HepG2 (cell line): ENCODE data around the gene B4GALT1. TPM values are rescaled to one million over a fixed set of nuclear protein-coding genes. Genes with fewer than 3 reads are reported as not detected.

ENCODE experiments used
- ATAC-seq: fragments of 200-7000 bp; cut with Tn5 transposase; 3 replicates; pipeline ENCODE4 v1.9.1; 2020; ENCODE audit warnings: mild to moderate bottlenecking, moderate library complexity
- BruUV-seq: library from RNA; stranded (reverse); fragments of 400-500 nt; replicated peaks from 2 replicates; lab custom pipeline; 2021; lab: Mats Ljungman, UMichigan
- CTCF ChIA-PET: fragments of 300-600 bp; formaldehyde crosslinking; extraction: SDS; loops from one replicate; lab custom pipeline; 2021; ENCODE audit warnings: low total read pairs, inconsistent platforms, low intra/inter-chr PET ratio; lab: Yijun Ruan, JAX
- POLR2A ChIA-PET: fragments of 350-600 bp; sonication (Branson Sonifier 250); formaldehyde crosslinking; loops from one replicate; lab custom pipeline; 2020; ENCODE audit warnings: antibody characterized with exemption, inconsistent platforms; lab: Yijun Ruan, JAX
- DNase-seq: peaks from one replicate; pipeline ENCODE4 v3.0.0-alpha.2; 2015; ENCODE audit warnings: low spot score
- FAIRE-seq: peaks from 3 replicates; lab custom pipeline; 2011; peaks lifted over from hg19 to GRCh38; lab: Jason Lieb, UNC
- H2AFZ ChIP-seq: one replicate; pipeline ENCODE4 v1.6.1; 2011; ENCODE audit warnings: low read length, inconsistent platforms
- H3K27ac ChIP-seq: fragments of 300-600 bp; 3 replicates; pipeline ENCODE4 v1.8.0; 2011; ENCODE audit warnings: mixed run types, mild to moderate bottlenecking, mixed read lengths, low read length, inconsistent platforms; ENCODE audit not compliant: insufficient read depth; ENCODE audit errors: extremely low read length
- H3K27me3 ChIP-seq, 2 experiments: fragments of 200-600 bp in 1 of 2; 2 replicates in 1 of 2; 3 replicates in 1 of 2; pipeline versions ENCODE4 v1.6.0 to v1.8.0; 2011; ENCODE audit warnings: low read length in 2 of 2, mild to moderate bottlenecking in 2 of 2, moderate library complexity in 2 of 2, inconsistent platforms in 1 of 2; ENCODE audit not compliant: insufficient read depth in 2 of 2, control insufficient read depth in 1 of 2
- H3K36me3 ChIP-seq, 2 experiments: fragments of 200-600 bp in 1 of 2; replicated peaks in 1 of 2; 2 replicates in 1 of 2; 3 replicates in 1 of 2; pipeline versions ENCODE4 v1.5.1 to v1.8.0; 2011; ENCODE audit warnings: low read length in 2 of 2, inconsistent platforms in 1 of 2; ENCODE audit not compliant: insufficient read depth in 2 of 2, control insufficient read depth in 1 of 2
- H3K4me1 ChIP-seq: 2 replicates; pipeline ENCODE4 v1.5.1; 2012; ENCODE audit warnings: low read length, inconsistent platforms; ENCODE audit not compliant: insufficient read depth
- H3K4me2 ChIP-seq: 2 replicates; pipeline ENCODE4 v1.6.0; 2011; ENCODE audit warnings: low read depth, low read length, inconsistent platforms
- H3K4me3 ChIP-seq, 3 experiments: fragments of 200-600 bp in 1 of 3; sonication (generic), shearing (Covaris generic) in 1 of 3; replicated peaks in 1 of 3; 2 replicates each; pipeline ENCODE4 v1.5.1; 2011 to 2016; ENCODE audit warnings: low read length in 3 of 3, inconsistent platforms in 2 of 3, low read depth in 2 of 3, mild to moderate bottlenecking in 2 of 3, control low read depth in 1 of 3, mixed read lengths in 1 of 3; ENCODE audit not compliant: insufficient read depth in 1 of 3
- H3K79me2 ChIP-seq: one replicate; pipeline ENCODE4 v1.6.1; 2011; ENCODE audit warnings: low read length, inconsistent platforms; ENCODE audit not compliant: insufficient read depth
- H3K9ac ChIP-seq: 2 replicates; pipeline ENCODE4 v1.6.0; 2011; ENCODE audit warnings: mild to moderate bottlenecking, low read depth, low read length, inconsistent platforms; ENCODE audit not compliant: insufficient read depth
- H3K9me3 ChIP-seq: 2 replicates; pipeline ENCODE4 v1.5.1; 2012; ENCODE audit warnings: mild to moderate bottlenecking, low read length
- H4K20me1 ChIP-seq: 2 replicates; pipeline ENCODE4 v1.6.0; 2011; ENCODE audit warnings: inconsistent platforms, mild to moderate bottlenecking, low read length, moderate library complexity; ENCODE audit not compliant: insufficient read depth
- FOXA1 ChIP-seq, 2 experiments: fragments of 450-650 bp in 1 of 2; sonication (generic) in 1 of 2; formaldehyde crosslinking in 1 of 2; IDR thresholded peaks; 2 replicates each; pipeline versions ENCODE4 v1.4.0 to v1.6.1; 2016 to 2020; ENCODE audit warnings: missing genetic modification reagents in 1 of 2
- FOXA3 ChIP-seq: IDR thresholded peaks from 2 replicates; pipeline ENCODE4 v1.6.1; 2016; ENCODE audit warnings: missing genetic modification reagents, missing compliant biosample characterization
- GATAD2A ChIP-seq: IDR thresholded peaks from 2 replicates; pipeline ENCODE4 v1.6.1; 2016
- ISL2 ChIP-seq: sonication (generic); formaldehyde crosslinking; IDR thresholded peaks from 2 replicates; pipeline ENCODE4 v1.5.0; 2020; ENCODE audit warnings: missing genetic modification reagents
- NR2F6 ChIP-seq, 2 experiments: IDR thresholded peaks; 2 replicates each; pipeline ENCODE4 v1.6.1; 2016; ENCODE audit warnings: antibody characterized with exemption in 1 of 2, mild to moderate bottlenecking in 1 of 2
- RARA ChIP-seq: IDR thresholded peaks from 2 replicates; pipeline ENCODE4 v1.6.1; 2016; ENCODE audit warnings: missing genetic modification reagents, missing compliant biosample characterization
- SOX13 ChIP-seq, 3 experiments: fragments of 450-650 bp in 1 of 3; sonication (generic) in 1 of 3; formaldehyde crosslinking in 1 of 3; IDR thresholded peaks in 2 of 3; conservative IDR thresholded peaks in 1 of 3; 2 replicates each; pipeline versions ENCODE4 v1.5.0 to v1.6.1; 2016 to 2020; ENCODE audit warnings: antibody characterized with exemption in 1 of 3, mild to moderate bottlenecking in 1 of 3, missing compliant biosample characterization in 1 of 3, missing genetic modification reagents in 1 of 3, moderate library complexity in 1 of 3
- THAP9 ChIP-seq: sonication (generic); formaldehyde crosslinking; IDR thresholded peaks from 2 replicates; pipeline ENCODE4; 2020; ENCODE audit warnings: missing genetic modification reagents, mild to moderate bottlenecking, borderline replicate concordance
- TRAFD1 ChIP-seq: sonication (generic); formaldehyde crosslinking; IDR thresholded peaks from 2 replicates; pipeline ENCODE4 v1.5.1; 2020; ENCODE audit warnings: missing genetic modification reagents, mild to moderate bottlenecking, borderline replicate concordance
- ZNF124 ChIP-seq: sonication (generic); formaldehyde crosslinking; IDR thresholded peaks from 2 replicates; pipeline ENCODE4 v1.4.0; 2020; ENCODE audit warnings: missing genetic modification reagents
- ZNF232 ChIP-seq: sonication (generic); formaldehyde crosslinking; IDR thresholded peaks from 2 replicates; pipeline ENCODE4 v1.4.0; 2020; ENCODE audit warnings: missing genetic modification reagents, borderline replicate concordance
- ZNF574 ChIP-seq: sonication (generic); formaldehyde crosslinking; IDR thresholded peaks from 2 replicates; pipeline ENCODE4 v1.4.0; 2020; ENCODE audit warnings: missing genetic modification reagents
- WGBS: methylation state at CpG from one replicate; pipeline ENCODE4 v1.1.6; 2017; ENCODE audit warnings: low lambda C conversion rate; 5-methylcytosine and 5-hydroxymethylcytosine counted together
- in situ Hi-C: cut with HindIII; loops from 2 replicates; pipeline ENCODE4 v1.10.0; 2017; ENCODE audit warnings: low pct_unique_long_range_greater_than_20kb; ENCODE audit not compliant: extremely low pct_ligation_motif_present
- intact Hi-C: fragments of 100-400 bp; cut with micrococcal nuclease; formaldehyde crosslinking; loops from one replicate; pipeline ENCODE4 v1.10.0; 2022; ENCODE audit not compliant: unreplicated experiment
- polyA plus RNA-seq, 8 experiments: library from polyadenylated mRNA; depleted of rRNA in 3 of 8; stranded (reverse) in 7 of 8; unstranded in 1 of 8; fragments of >200 nt; fragmentation: Illumina TruSeq in 4 of 8; extraction: Trizol in 4 of 8; gene quantifications; 2 replicates each; pipeline versions ENCODE4 v1.2.1 to v1.2.3, GENCODE V29; 2011 to 2016; ENCODE audit warnings: low read depth in 4 of 8, missing spikeins in 1 of 8, mixed read lengths in 1 of 8; ENCODE audit not compliant: insufficient read depth in 1 of 8
- total RNA-seq, 5 experiments: library from RNA; depleted of rRNA; stranded (reverse); fragments of >200 nt; fragmentation: Illumina TruSeq; extraction: Trizol; gene quantifications; 2 replicates each; pipeline ENCODE4 v1.2.3, GENCODE V29; 2016; ENCODE audit warnings: low read depth in 1 of 5

Gene B4GALT1
- total and polyA plus RNA-seq, 2 of the 13 experiments (the other 11 are each of a cell fraction or from before 2014, with no cell fraction given) = 15.7 to 33.5 TPM

- peak; percentile 71 for ATAC-seq
- CTCF ChIA-PET = no interaction called here
- H3K9ac ChIP-seq = no peak overlapping the region
- no peak overlapping the region for H3K27ac ChIP-seq
- no peaks in the 10 kb centered on the region for H3K27me3 ChIP-seq
- BruUV-seq = no TSS peak
- intact Hi-C loops = loop anchor here (5.0 kb wide), 1 partner anchor 36 kb away; the partner anchor contains the start of gene B4GALT1
- H3K4me3 ChIP-seq = no peak overlapping the region
- in situ Hi-C loops = no loop called here
- DNase-seq = peak; percentile 34
- H3K36me3 ChIP-seq = peaks cover 22 to 69% of the 10 kb centered on the region in 2 experiments
- H4K20me1 ChIP-seq = peaks cover 20% of the 10 kb centered on the region
- 93% methylated on average over 4 of the region's 4 CpGs for WGBS
- H2AFZ ChIP-seq = no peak overlapping the region
- H3K79me2 ChIP-seq = peaks cover 3% of the 10 kb centered on the region
- peak; percentile 67 for FAIRE-seq
- peaks cover 22% of the 10 kb centered on the region for H3K4me1 ChIP-seq
- no peaks in the 10 kb centered on the region for H3K9me3 ChIP-seq
- H3K4me2 ChIP-seq = no peak overlapping the region
- POLR2A ChIA-PET = interaction anchor here (1.1 kb wide), 1 partner anchor 36 kb away, joined by 3 read pairs; the partner anchor contains the start of gene B4GALT1
- TF ChIP-seq TRAFD1 (CRISPR knock-in tag) = no peak
- no peak for TF ChIP-seq SOX13 (IDR thresholded peaks at IDR 0.05)
- peak in 1 of 2 experiments; percentile 18; a peak in 1 of 4 replicates for TF ChIP-seq SOX13 (CRISPR knock-in tag; conservative IDR thresholded peaks at IDR 0.05 in 1 of 2, IDR thresholded peaks at IDR 0.05 in 1 of 2)
- no peak for TF ChIP-seq THAP9
- TF ChIP-seq FOXA1 (IDR thresholded peaks at IDR 0.05) = no peak
- TF ChIP-seq FOXA1 (CRISPR knock-in tag; IDR thresholded peaks at IDR 0.05) = 0 out of 2 replicates have a peak, but pooled peaks have one; percentile 11
- peak; percentile 38; the same call in 1 of the 2 replicates for TF ChIP-seq RARA (CRISPR knock-in tag)
- TF ChIP-seq NR2F6 (IDR thresholded peaks at IDR 0.05) = peak; percentile 50
- TF ChIP-seq NR2F6 (CRISPR knock-in tag; IDR thresholded peaks at IDR 0.05) = 0 out of 2 replicates have a peak, but pooled peaks have one; percentile 33
- TF ChIP-seq ISL2 (CRISPR knock-in tag) = peak; percentile 40; the same call in 1 of the 2 replicates
- no peak for TF ChIP-seq ZNF124 (CRISPR knock-in tag)
- no peak for TF ChIP-seq ZNF574 (CRISPR knock-in tag)
- TF ChIP-seq FOXA3 (CRISPR knock-in tag) = peak; percentile 18; the same call in 1 of the 2 replicates
- TF ChIP-seq ZNF232 = no peak
- peak; percentile 31; the same call in 1 of the 2 replicates for TF ChIP-seq GATAD2A (CRISPR knock-in tag)
Measured at GRCh38 chr9:33130961-33131789, 36.0 kb downstream of the B4GALT1 start.
